Measurements from ENCODE around the gene PI4KA. TPM values are rescaled to one million over a fixed set of nuclear protein-coding genes. Genes with fewer than 3 reads are reported as not detected.

The PI4KA gene
- total and polyA plus RNA-seq, 4 donors, result 35.4 to 107 (median 50.3) TPM

DNA sequence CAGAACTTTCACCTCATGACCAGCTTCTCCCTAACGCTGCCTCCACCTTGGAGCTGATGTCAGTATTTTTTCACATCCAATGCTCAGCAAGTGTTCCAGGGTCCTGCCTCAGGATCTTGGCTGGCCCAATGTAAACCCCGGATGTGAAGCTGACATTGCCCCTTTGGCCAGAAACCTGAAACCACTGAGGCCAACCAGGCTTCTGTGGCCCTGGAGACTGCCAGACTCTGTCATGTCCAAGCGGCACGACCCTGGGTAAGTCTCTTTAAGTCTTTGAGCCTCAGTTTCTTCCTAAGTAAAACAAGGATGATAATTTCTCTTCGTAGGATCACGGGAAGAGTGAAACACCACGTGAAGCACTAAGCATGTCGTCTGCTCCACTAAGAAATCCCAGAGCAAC is 61.9 kb downstream of the PI4KA start:
- TF ChIP-seq, protein P1, sequence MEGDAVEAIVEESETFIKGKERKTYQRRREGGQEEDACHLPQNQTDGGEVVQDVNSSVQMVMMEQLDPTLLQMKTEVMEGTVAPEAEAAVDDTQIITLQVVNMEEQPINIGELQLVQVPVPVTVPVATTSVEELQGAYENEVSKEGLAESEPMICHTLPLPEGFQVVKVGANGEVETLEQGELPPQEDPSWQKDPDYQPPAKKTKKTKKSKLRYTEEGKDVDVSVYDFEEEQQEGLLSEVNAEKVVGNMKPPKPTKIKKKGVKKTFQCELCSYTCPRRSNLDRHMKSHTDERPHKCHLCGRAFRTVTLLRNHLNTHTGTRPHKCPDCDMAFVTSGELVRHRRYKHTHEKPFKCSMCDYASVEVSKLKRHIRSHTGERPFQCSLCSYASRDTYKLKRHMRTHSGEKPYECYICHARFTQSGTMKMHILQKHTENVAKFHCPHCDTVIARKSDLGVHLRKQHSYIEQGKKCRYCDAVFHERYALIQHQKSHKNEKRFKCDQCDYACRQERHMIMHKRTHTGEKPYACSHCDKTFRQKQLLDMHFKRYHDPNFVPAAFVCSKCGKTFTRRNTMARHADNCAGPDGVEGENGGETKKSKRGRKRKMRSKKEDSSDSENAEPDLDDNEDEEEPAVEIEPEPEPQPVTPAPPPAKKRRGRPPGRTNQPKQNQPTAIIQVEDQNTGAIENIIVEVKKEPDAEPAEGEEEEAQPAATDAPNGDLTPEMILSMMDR (IDR thresholded peaks at IDR 0.05; ENCODE audit: control extremely low read depth, extremely low read depth), result no peak
- peaks cover 0 to 4% (median 0%) of the 10 kb centered on the region in 5 donors for H3K4me1 ChIP-seq (ENCODE audit: control insufficient read depth in 5 of 5, insufficient read depth in 5 of 5, low read length in 5 of 5)
- H3K9ac ChIP-seq (ENCODE audit: insufficient read depth in 1 of 2, low read length in 2 of 2), result no peak overlapping the region
- ATAC-seq (ENCODE audit: insufficient read depth, low FRiP score), result no peak
- no peaks in the 10 kb centered on the region for H3K9me3 ChIP-seq (ENCODE audit: control insufficient read depth in 4 of 4, insufficient read depth in 3 of 4, low read length in 3 of 4)
- H3K4me3 ChIP-seq, result no peak overlapping the region
- peaks cover 0 to 52% (median 11%) of the 10 kb centered on the region in 4 donors for H3K36me3 ChIP-seq (ENCODE audit: control insufficient read depth in 4 of 4, insufficient read depth in 4 of 4, low read length in 4 of 4)
- H3K27ac ChIP-seq (ENCODE audit: low read depth in 1 of 2, low read length in 1 of 2), result no peak overlapping the region
- H3K27me3 ChIP-seq (ENCODE audit: control insufficient read depth in 3 of 3, insufficient read depth in 3 of 3, low read length in 2 of 3), result no peaks in the 10 kb centered on the region
- DNase-seq, result no peak
- 94 to 95% methylated on average over 8 of the region's 8 CpGs for WGBS, 2 donors

DNA sequence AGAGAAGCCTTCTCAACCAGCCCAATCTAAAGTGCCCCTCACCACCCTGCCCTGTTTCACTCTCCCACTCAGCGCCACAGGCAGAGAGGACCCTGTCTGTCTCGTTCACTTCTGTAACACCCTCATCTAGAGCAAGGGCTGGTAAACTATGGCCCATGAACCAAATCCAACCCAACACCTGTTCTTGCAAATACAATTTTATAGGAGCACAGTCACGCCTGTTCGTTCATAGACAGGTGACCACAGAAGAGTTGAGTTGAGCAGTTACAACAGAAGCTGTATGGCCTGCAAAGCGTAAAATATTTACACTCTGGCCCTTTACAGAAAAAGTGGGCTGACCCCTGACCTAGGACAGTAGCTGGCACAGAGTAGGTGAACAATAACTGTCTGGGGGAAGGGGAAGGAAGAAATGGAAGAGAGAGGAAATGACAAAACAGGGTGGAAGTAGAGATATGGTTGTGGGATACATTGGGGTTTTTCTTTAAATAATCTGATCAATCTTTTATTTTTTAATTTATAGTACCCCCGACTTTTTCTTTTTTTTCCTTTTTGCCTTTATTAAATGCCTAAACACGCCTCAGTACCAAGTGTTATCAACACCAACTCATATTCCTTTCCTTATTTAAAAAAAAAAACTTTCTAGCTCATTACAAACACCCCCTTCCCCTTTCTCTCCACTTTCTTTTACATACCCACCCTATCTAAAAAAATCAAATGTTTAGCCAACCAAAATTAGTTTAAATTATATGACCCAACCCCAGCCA is 63.8 kb downstream of the PI4KA start:
- H3K36me3 ChIP-seq (ENCODE audit: control insufficient read depth in 4 of 4, insufficient read depth in 4 of 4, low read length in 4 of 4), result peaks cover 0 to 45% (median 10%) of the 10 kb centered on the region in 4 donors
- H3K4me3 ChIP-seq, result no peak overlapping the region
- no peak for DNase-seq
- TF ChIP-seq, protein P1 (IDR thresholded peaks at IDR 0.05; ENCODE audit: control extremely low read depth, extremely low read depth), result no peak
- WGBS, 2 donors, result 82 to 86% methylated on average over 7 of the region's 7 CpGs
- no peak overlapping the region for H3K9ac ChIP-seq (ENCODE audit: insufficient read depth in 1 of 2, low read length in 2 of 2)
- no peak for ATAC-seq (ENCODE audit: insufficient read depth, low FRiP score)
- no peaks in the 10 kb centered on the region for H3K27me3 ChIP-seq (ENCODE audit: control insufficient read depth in 3 of 3, insufficient read depth in 3 of 3, low read length in 2 of 3)
- H3K9me3 ChIP-seq (ENCODE audit: control insufficient read depth in 4 of 4, insufficient read depth in 3 of 4, low read length in 3 of 4), result no peaks in the 10 kb centered on the region
- no peak overlapping the region for H3K27ac ChIP-seq (ENCODE audit: low read depth in 1 of 2, low read length in 1 of 2)
- peaks cover 0 to 4% (median 0%) of the 10 kb centered on the region in 5 donors for H3K4me1 ChIP-seq (ENCODE audit: control insufficient read depth in 5 of 5, insufficient read depth in 5 of 5, low read length in 5 of 5)

DNA sequence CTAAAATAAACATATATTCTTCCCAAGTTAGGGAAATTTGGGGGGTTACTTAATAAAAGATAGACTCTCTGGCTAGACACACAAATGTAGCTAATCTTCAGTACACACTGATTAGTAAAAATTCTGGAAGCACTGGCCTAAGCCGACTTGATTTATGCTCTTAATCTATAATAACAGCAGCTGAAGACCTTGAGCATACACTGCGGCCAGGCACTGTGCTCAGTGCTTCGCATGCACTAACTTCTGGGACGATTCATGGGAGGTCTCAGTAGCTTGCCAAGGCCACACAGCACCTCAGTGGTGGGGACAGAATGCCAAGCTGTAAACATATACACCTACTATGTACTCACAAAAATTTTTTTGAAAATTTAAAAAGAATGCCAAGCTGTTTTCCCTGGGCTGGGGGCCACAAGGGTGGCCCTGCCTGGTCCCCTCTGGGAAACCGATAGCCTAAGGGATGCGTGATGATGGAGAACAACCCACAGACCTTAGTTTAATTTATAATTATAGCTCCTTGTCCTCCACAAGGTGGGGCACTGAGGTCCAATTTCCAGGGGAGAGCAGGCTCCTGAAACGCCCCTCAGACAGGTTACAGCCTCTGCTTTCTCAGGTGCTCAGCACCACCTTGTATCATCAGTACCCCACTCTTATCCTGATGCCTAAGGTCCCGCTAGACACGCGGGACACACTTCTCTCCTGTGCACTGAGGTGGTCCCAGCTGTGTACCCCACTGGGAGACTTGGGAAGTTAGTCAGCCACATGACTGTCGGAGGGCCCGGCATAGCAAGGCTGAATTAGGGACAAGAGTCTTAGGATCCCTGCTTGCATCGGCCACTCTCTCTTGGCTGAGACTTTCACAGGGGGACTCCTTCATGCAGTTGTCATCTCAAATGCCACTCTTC is 64.6 kb downstream of the PI4KA start:
- H3K4me1 ChIP-seq (ENCODE audit: control insufficient read depth in 5 of 5, insufficient read depth in 5 of 5, low read length in 5 of 5), result peaks cover 0 to 1% (median 0%) of the 10 kb centered on the region in 5 donors
- H3K36me3 ChIP-seq (ENCODE audit: control insufficient read depth in 4 of 4, insufficient read depth in 4 of 4, low read length in 4 of 4), result peaks cover 0 to 40% (median 9%) of the 10 kb centered on the region in 4 donors
- H3K9ac ChIP-seq (ENCODE audit: insufficient read depth in 1 of 2, low read length in 2 of 2), result no peak overlapping the region
- no peaks in the 10 kb centered on the region for H3K9me3 ChIP-seq (ENCODE audit: control insufficient read depth in 4 of 4, insufficient read depth in 3 of 4, low read length in 3 of 4)
- no peak for ATAC-seq (ENCODE audit: insufficient read depth, low FRiP score)
- TF ChIP-seq, protein P1 (IDR thresholded peaks at IDR 0.05; ENCODE audit: control extremely low read depth, extremely low read depth), result no peak
- H3K27ac ChIP-seq (ENCODE audit: low read depth in 1 of 2, low read length in 1 of 2), result no peak overlapping the region
- no peak overlapping the region for H3K4me3 ChIP-seq
- no peak for DNase-seq
- 79 to 87% methylated on average over 13 of the region's 13 CpGs for WGBS, 2 donors
- H3K27me3 ChIP-seq (ENCODE audit: control insufficient read depth in 3 of 3, insufficient read depth in 3 of 3, low read length in 2 of 3), result no peaks in the 10 kb centered on the region

Data from lung (tissue), 12 donors.